ENCODE measurements around the gene SPPL3. TPM values are rescaled to one million over a fixed set of nuclear protein-coding genes. Genes with fewer than 3 reads are reported as not detected.

SPPL3 gene
- polyA plus RNA-seq, 12 donors = 21.9 to 72.7 (median 58.4) TPM; not detected in 1

GRCh38 chr12:120791669-120792176, 112.4 kb downstream of the SPPL3 start:
- DNase-seq = no peak

- no peak for DNase-seq
Measured at GRCh38 chr12:120790114-120790513, 114.0 kb downstream of the SPPL3 start.

GRCh38 chr12:120787889-120788288, 116.3 kb downstream of the SPPL3 start:
- DNase-seq = no peak

GRCh38 chr12:120784804-120785203, 119.4 kb downstream of the SPPL3 start:
- DNase-seq = no peak

- DNase-seq = no peak
Measured at GRCh38 chr12:120783197-120783596, 121.0 kb downstream of the SPPL3 start.

- DNase-seq = no peak
Measured at GRCh38 chr12:120775862-120776552, 128.2 kb downstream of the SPPL3 start.

GRCh38 chr12:120774169-120774916, 129.8 kb downstream of the SPPL3 start:
- DNase-seq = no peak

GRCh38 chr12:120771097-120771496, 133.1 kb downstream of the SPPL3 start:
- no peak for DNase-seq

GRCh38 chr12:120767071-120768024, 136.8 kb downstream of the SPPL3 start:
- DNase-seq = no peak

GRCh38 chr12:120766566-120766965, 137.6 kb downstream of the SPPL3 start:
- no peak for DNase-seq

- DNase-seq = no peak
Measured at GRCh38 chr12:120764816-120765215, 139.3 kb downstream of the SPPL3 start.

- DNase-seq = no peak
Measured at GRCh38 chr12:120763250-120763649, 140.9 kb downstream of the SPPL3 start.

- peak; percentile 31 for DNase-seq
Measured at GRCh38 chr12:120762086-120762485, 142.1 kb downstream of the SPPL3 start.

GRCh38 chr12:120761519-120761934, 142.6 kb downstream of the SPPL3 start:
- peak; percentile 86 for DNase-seq

GRCh38 chr12:120760349-120761254, 143.6 kb downstream of the SPPL3 start:
- DNase-seq = no peak

GRCh38 chr12:120759591-120760348, 144.4 kb downstream of the SPPL3 start:
- no peak for DNase-seq

GRCh38 chr12:120758798-120759590, 145.2 kb downstream of the SPPL3 start:
- DNase-seq = no peak

- DNase-seq = no peak
Measured at GRCh38 chr12:120757949-120758348, 146.2 kb downstream of the SPPL3 start.

- no peak for DNase-seq
Measured at GRCh38 chr12:120757226-120757742, 146.9 kb downstream of the SPPL3 start.
